Fibroblast of lung (primary cell): ENCODE results near the gene SV2A.

ENCODE experiments used
- EZH2 ChIP-seq: IDR thresholded peaks from 2 replicates; pipeline ENCODE4 v1.5.1; 2012; ENCODE audit warnings: low read length, control low read depth, mild to moderate bottlenecking; ENCODE audit errors: missing control alignments
- TF ChIP-seq, protein P1 (sequence below), 2 donors: IDR thresholded peaks in 1 of 2; conservative IDR thresholded peaks in 1 of 2; 1 replicate in 1 of 2; 2 replicates in 1 of 2; pipeline ENCODE4 v1.5.1; 2011 to 2012; ENCODE audit warnings: low read length in 2 of 2, control low read depth in 1 of 2, inconsistent platforms in 1 of 2, low read depth in 1 of 2, mild to moderate bottlenecking in 1 of 2

DNA sequence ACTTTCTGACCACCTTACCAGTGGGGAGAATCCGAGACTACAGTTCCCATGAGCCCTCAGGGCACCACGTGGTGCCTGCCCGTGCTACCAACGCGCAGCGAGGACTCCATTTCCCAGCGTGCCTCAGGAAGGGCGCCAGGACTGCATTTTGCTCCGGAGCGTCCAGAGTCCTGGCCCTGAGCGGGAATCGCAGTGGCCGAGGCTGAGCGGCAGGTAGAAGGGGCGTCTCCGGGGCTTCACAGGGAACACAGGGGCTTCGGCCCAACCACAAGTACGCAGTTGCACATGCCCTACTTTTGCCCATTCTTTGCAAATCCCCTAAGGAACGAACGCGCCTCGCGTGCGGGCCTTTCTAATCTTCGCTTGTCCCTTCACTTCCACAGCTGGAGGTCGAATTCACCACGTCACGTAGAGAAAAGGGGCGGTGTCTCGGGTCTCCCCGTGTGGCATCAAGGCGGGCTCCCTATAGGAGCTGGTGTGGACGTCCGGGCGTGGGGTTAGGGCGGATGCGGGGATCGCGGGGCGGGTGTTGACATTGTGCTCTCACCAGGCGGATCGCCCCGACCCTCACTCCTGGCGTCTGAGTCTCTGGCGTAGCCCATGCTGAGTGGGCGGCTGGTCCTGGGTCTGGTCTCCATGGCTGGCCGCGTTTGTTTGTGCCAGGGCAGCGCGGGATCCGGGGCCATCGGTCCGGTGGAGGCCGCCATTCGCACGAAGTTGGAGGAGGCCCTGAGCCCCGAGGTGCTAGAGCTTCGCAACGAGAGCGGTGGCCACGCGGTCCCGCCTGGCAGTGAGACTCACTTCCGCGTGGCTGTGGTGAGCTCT lies 18.0 kb downstream of the SV2A start, which contains the start of gene BOLA1:
- TF ChIP-seq, protein P1, sequence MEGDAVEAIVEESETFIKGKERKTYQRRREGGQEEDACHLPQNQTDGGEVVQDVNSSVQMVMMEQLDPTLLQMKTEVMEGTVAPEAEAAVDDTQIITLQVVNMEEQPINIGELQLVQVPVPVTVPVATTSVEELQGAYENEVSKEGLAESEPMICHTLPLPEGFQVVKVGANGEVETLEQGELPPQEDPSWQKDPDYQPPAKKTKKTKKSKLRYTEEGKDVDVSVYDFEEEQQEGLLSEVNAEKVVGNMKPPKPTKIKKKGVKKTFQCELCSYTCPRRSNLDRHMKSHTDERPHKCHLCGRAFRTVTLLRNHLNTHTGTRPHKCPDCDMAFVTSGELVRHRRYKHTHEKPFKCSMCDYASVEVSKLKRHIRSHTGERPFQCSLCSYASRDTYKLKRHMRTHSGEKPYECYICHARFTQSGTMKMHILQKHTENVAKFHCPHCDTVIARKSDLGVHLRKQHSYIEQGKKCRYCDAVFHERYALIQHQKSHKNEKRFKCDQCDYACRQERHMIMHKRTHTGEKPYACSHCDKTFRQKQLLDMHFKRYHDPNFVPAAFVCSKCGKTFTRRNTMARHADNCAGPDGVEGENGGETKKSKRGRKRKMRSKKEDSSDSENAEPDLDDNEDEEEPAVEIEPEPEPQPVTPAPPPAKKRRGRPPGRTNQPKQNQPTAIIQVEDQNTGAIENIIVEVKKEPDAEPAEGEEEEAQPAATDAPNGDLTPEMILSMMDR (conservative IDR thresholded peaks at IDR 0.05 in 1 of 2, IDR thresholded peaks at IDR 0.05 in 1 of 2; ENCODE audit: low read depth in 1 of 2, low read length in 2 of 2), result no peak
- no peak for TF ChIP-seq EZH2
